GM12878 (cell line): ENCODE data around the gene IQSEC2. TPM values are rescaled to one million over a fixed set of nuclear protein-coding genes. Genes with fewer than 3 reads are reported as not detected.

Source experiments
- ATAC-seq: fragments of 200-7000 bp; cut with Tn5 transposase; 3 replicates; pipeline ENCODE4 v1.9.1; 2020; ENCODE audit warnings: mild to moderate bottlenecking, moderate library complexity
- BruUV-seq: library from RNA; stranded (reverse); fragments of 400-500 nt; replicated peaks from 2 replicates; lab custom pipeline; 2021; lab: Mats Ljungman, UMichigan
- CTCF ChIA-PET: fragments of 300-600 bp; sonication (Branson Sonifier 250); formaldehyde crosslinking; extraction: SDS; loops from one replicate; lab custom pipeline; 2021; ENCODE audit warnings: inconsistent platforms; lab: Yijun Ruan, JAX
- POLR2A ChIA-PET: fragments of 350-600 bp; formaldehyde crosslinking; extraction: SDS; loops from one replicate; lab custom pipeline; 2021; ENCODE audit warnings: inconsistent platforms; lab: Charles Lee
- RAD21 ChIA-PET: fragments of 300-600 bp; sonication (Branson Sonifier 250); formaldehyde crosslinking; loops from one replicate; lab custom pipeline; 2023; ENCODE audit warnings: antibody characterized with exemption; ENCODE audit not compliant: unreplicated experiment; lab: Charles Lee
- SMC1A ChIA-PET: fragments of 300-600 bp; sonication (Branson Sonifier 250); formaldehyde crosslinking; loops from one replicate; lab custom pipeline; 2023; ENCODE audit not compliant: unreplicated experiment, uncharacterized antibody; lab: Charles Lee
- DNase-seq: peaks from one replicate; pipeline ENCODE4 v3.0.0-alpha.2; 2011; ENCODE audit warnings: low read depth, low spot score
- FAIRE-seq: peaks from 3 replicates; lab custom pipeline; 2011; peaks lifted over from hg19 to GRCh38; lab: Jason Lieb, UNC
- H2AFZ ChIP-seq: 2 replicates; pipeline ENCODE4 v1.6.0; 2011; ENCODE audit warnings: low read depth, low read length, control low read depth; ENCODE audit not compliant: control insufficient read depth
- H3K27ac ChIP-seq: 2 replicates; pipeline ENCODE4 v1.5.1; 2011; ENCODE audit warnings: control low read depth; ENCODE audit not compliant: control insufficient read depth, insufficient read depth
- H3K27me3 ChIP-seq, 2 experiments: replicated peaks in 1 of 2; 2 replicates each; pipeline versions ENCODE4 v1.6.0 to v1.6.1; 2011; ENCODE audit warnings: low read length in 1 of 2; ENCODE audit not compliant: control insufficient read depth in 2 of 2, insufficient read depth in 2 of 2
- H3K36me3 ChIP-seq, 2 experiments: 2 replicates each; pipeline ENCODE4 v1.5.1; 2011; ENCODE audit warnings: low read length in 1 of 2; ENCODE audit not compliant: control insufficient read depth in 2 of 2, insufficient read depth in 2 of 2
- H3K4me1 ChIP-seq: 2 replicates; pipeline ENCODE4 v1.6.1; 2011; ENCODE audit warnings: mild to moderate bottlenecking, low read length, moderate library complexity, mixed read lengths; ENCODE audit not compliant: control insufficient read depth, insufficient read depth
- H3K4me2 ChIP-seq: 2 replicates; pipeline ENCODE4 v1.6.0; 2011; ENCODE audit warnings: control low read depth; ENCODE audit not compliant: control insufficient read depth, insufficient read depth
- H3K4me3 ChIP-seq: fragments of 200-600 bp; sonication (generic); 2 replicates; pipeline ENCODE4 v1.5.1; 2016
- H3K79me2 ChIP-seq: 2 replicates; pipeline ENCODE4 v1.6.0; 2011; ENCODE audit warnings: low read length; ENCODE audit not compliant: control insufficient read depth, insufficient read depth
- H3K9ac ChIP-seq: 2 replicates; pipeline ENCODE4 v1.8.0; 2011; ENCODE audit warnings: low read length, control low read depth, mixed read lengths; ENCODE audit not compliant: control insufficient read depth, insufficient read depth
- H3K9me3 ChIP-seq: replicated peaks from 3 replicates; pipeline ENCODE4 v1.5.1; 2011; ENCODE audit warnings: mild to moderate bottlenecking, low read length; ENCODE audit not compliant: control insufficient read depth, insufficient read depth
- H4K20me1 ChIP-seq: 2 replicates; pipeline ENCODE4 v1.6.0; 2011; ENCODE audit not compliant: control insufficient read depth, insufficient read depth
- BCL11A ChIP-seq: IDR thresholded peaks from 2 replicates; pipeline ENCODE4 v1.6.1; 2011; ENCODE audit warnings: low read depth, low read length
- CBX5 ChIP-seq: sonication (generic); IDR thresholded peaks from 2 replicates; pipeline ENCODE4 v1.6.1; 2016; ENCODE audit warnings: low read depth, moderate library complexity, mild to moderate bottlenecking, inconsistent platforms
- CREB1 ChIP-seq: IDR thresholded peaks from 2 replicates; pipeline ENCODE4 v1.6.1; 2012; ENCODE audit warnings: low read depth, mild to moderate bottlenecking, inconsistent platforms
- EGR1 ChIP-seq, 2 experiments: IDR thresholded peaks; 1 replicate in 1 of 2; 2 replicates in 1 of 2; pipeline ENCODE4 v1.6.1; 2011 to 2012; ENCODE audit warnings: low read depth in 2 of 2, low read length in 2 of 2, borderline replicate concordance in 1 of 2, mild to moderate bottlenecking in 1 of 2, moderate library complexity in 1 of 2
- NFIC ChIP-seq: IDR thresholded peaks from 2 replicates; pipeline ENCODE4 v1.6.1; 2012; ENCODE audit warnings: low read depth, mild to moderate bottlenecking, inconsistent platforms, low read length, moderate library complexity
- POU2F2 ChIP-seq: IDR thresholded peaks from 3 replicates; pipeline ENCODE4 v1.6.1; 2011; ENCODE audit warnings: low read depth, mild to moderate bottlenecking, low read length, borderline replicate concordance
- TCF3 ChIP-seq: IDR thresholded peaks from 2 replicates; pipeline ENCODE4 v1.6.1; 2012; ENCODE audit warnings: low read depth, mild to moderate bottlenecking, low read length, borderline replicate concordance; ENCODE audit not compliant: insufficient read depth
- ZZZ3 ChIP-seq: IDR thresholded peaks from 2 replicates; pipeline ENCODE4 v1.6.1; 2011; ENCODE audit warnings: low read depth; ENCODE audit not compliant: control insufficient read depth, insufficient read length
- WGBS: methylation state at CpG from one replicate; pipeline ENCODE4 v1.1.6; 2016; ENCODE audit warnings: low lambda C conversion rate; ENCODE audit not compliant: insufficient replicate concordance, insufficient coverage; ENCODE audit errors: missing lambda C conversion rate; 5-methylcytosine and 5-hydroxymethylcytosine counted together
- in situ Hi-C: fragments of 300-500 bp; cut with MboI; formaldehyde crosslinking; loops from 9 replicates; pipeline ENCODE4 v1.14.3; 2018; ENCODE audit warnings: mixed read lengths
- intact Hi-C: fragments of 100-400 bp; cut with micrococcal nuclease; formaldehyde crosslinking; loops from one replicate; pipeline ENCODE4 v1.14.2; 2022; ENCODE audit not compliant: unreplicated experiment
- polyA plus RNA-seq, 11 experiments: library from polyadenylated mRNA; depleted of rRNA in 4 of 11; unstranded in 6 of 11; stranded (reverse) in 5 of 11; fragments of >200 nt; fragmentation: Nextera tagmentation in 4 of 11; fragmentation: Illumina TruSeq in 1 of 11; extraction: Ambion mirVana in 4 of 11; extraction: Trizol in 1 of 11; gene quantifications; 1 replicate in 1 of 11; 2 replicates in 10 of 11; pipeline versions ENCODE4 v1.2.1 to v1.2.3, GENCODE V29; 2011 to 2016; ENCODE audit warnings: inconsistent platforms in 2 of 11, missing spikeins in 2 of 11, low read depth in 1 of 11
- total RNA-seq, 4 experiments: library from RNA; depleted of rRNA in 3 of 4; stranded (reverse); fragments of >200 nt in 3 of 4; fragmentation: Illumina TruSeq in 1 of 4; extraction: Trizol in 1 of 4; gene quantifications; 2 replicates each; pipeline versions ENCODE4 v1.2.1 to v1.2.3, GENCODE V29; 2013 to 2021
- TF ChIP-seq, protein P1 (sequence below): fragments of 450-650 bp; IDR thresholded peaks from 2 replicates; pipeline ENCODE4 v1.6.1; 2016; ENCODE audit warnings: mild to moderate bottlenecking
- TF ChIP-seq, protein P2 (sequence below): IDR thresholded peaks from 2 replicates; pipeline ENCODE4 v1.6.1; 2012; ENCODE audit warnings: low read depth, low read length, improper control_type of control experiment
- TF ChIP-seq, protein P3 (sequence below): IDR thresholded peaks from 2 replicates; pipeline ENCODE4 v1.6.1; 2011; ENCODE audit warnings: low read depth, low read length, improper control_type of control experiment, borderline replicate concordance
- TF ChIP-seq, protein P4 (sequence below): IDR thresholded peaks from 2 replicates; pipeline ENCODE4 v1.6.1; 2011; ENCODE audit warnings: low read depth, mild to moderate bottlenecking, low read length, moderate library complexity, borderline replicate concordance; ENCODE audit errors: extremely low read depth

IQSEC2 gene
- total and polyA plus RNA-seq, 10 of the 15 experiments (the other 5 are each of a cell fraction or from before 2014, with no cell fraction given), result 0.01 to 0.23 (median 0.04) TPM; not detected in 3

DNA sequence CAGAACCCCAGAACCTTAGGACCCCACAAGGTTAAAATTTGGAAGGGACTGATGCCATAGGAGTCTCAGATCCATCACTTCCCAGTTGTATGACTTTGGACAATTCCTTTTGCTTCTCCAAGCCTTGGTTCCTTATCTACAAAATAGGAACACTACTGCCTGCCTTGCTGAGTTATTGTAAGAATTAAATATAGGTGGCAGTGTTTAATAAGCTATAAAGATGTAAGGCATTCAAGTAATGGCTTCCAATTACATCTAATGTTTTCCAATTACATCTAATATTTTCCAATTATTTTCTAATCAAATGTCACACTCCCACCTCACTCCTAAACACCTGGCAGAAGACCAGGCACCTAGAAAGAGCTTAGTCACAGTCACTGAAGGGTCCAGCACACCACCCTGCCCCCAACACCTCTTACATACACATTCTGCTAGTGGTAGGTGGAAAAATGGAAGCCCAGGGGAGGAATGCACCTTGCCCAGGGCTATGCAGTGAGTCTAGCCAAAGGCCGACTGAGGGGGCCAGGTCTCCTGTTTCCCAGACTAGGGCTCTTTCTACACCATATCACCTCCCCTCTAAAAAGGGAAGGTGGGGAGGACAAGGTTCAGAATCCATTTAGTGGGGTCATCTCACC is 31.9 kb downstream of the IQSEC2 start:
- no peak overlapping the region for H3K27ac ChIP-seq
- in situ Hi-C loops (no loop called here), intact Hi-C loops (no loop called here)
- no peak overlapping the region for H3K9ac ChIP-seq
- no peaks in the 10 kb centered on the region for H4K20me1 ChIP-seq
- H3K36me3 ChIP-seq, result no peaks in the 10 kb centered on the region
- no TSS peak for BruUV-seq
- POLR2A ChIA-PET, result interaction anchor here (0.6 kb wide), 1 partner anchor 91 kb away, joined by 4 read pairs; no protein-coding TSS in a partner anchor
- H3K4me3 ChIP-seq, result no peak overlapping the region
- FAIRE-seq (no peak), ATAC-seq (no peak), DNase-seq (no peak)
- no peaks in the 10 kb centered on the region; a peak in 1 of 4 replicates for H3K27me3 ChIP-seq
- no peaks in the 10 kb centered on the region for H3K79me2 ChIP-seq
- no peaks in the 10 kb centered on the region for H3K9me3 ChIP-seq
- no peak overlapping the region for H2AFZ ChIP-seq
- WGBS, result 44% methylated on average over 1 of the region's 1 CpG
- no peaks in the 10 kb centered on the region for H3K4me1 ChIP-seq
- CTCF ChIA-PET, result no interaction called here
- SMC1A ChIA-PET, result interaction anchor here (0.6 kb wide), 1 partner anchor 480 kb away, joined by 3 read pairs; no protein-coding TSS in a partner anchor
- no peak overlapping the region for H3K4me2 ChIP-seq
- TF ChIP-seq, protein P1, sequence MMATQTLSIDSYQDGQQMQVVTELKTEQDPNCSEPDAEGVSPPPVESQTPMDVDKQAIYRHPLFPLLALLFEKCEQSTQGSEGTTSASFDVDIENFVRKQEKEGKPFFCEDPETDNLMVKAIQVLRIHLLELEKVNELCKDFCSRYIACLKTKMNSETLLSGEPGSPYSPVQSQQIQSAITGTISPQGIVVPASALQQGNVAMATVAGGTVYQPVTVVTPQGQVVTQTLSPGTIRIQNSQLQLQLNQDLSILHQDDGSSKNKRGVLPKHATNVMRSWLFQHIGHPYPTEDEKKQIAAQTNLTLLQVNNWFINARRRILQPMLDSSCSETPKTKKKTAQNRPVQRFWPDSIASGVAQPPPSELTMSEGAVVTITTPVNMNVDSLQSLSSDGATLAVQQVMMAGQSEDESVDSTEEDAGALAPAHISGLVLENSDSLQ, result no peak
- RAD21 ChIA-PET, result no interaction called here

DNA sequence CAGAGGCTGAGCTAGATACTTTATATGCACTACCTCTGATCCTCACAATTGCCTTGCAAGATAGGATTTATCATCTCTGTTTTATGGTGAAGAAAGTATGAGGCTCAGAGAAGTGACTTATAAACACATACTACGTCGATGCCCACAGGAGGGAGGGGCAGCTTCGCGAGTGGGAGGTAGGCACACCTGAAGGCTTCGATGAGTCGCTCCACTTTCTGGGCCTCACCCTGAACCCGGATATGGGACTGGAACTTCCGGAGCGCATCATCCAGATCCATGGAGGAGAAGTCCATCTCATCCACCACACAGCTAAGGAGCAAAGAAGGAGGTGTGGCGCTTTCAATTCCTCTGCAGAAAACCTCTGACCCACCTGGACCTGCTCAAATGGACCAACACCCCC is 33.5 kb downstream of the IQSEC2 start:
- CTCF ChIA-PET, result interaction anchor here (0.6 to 1.3 kb wide), 2 partner anchors 46 to 71 kb away, joined by 3 to 4 read pairs; no protein-coding TSS in a partner anchor
- Histone ChIP-seq H3K4me2 (no peak overlapping the region), H3K79me2 (no peaks in the 10 kb centered on the region), H2AFZ (no peak overlapping the region), H3K36me3 (no peaks in the 10 kb centered on the region), H4K20me1 (no peaks in the 10 kb centered on the region), H3K9ac (no peak overlapping the region), H3K27ac (no peak overlapping the region), H3K4me3 (no peak overlapping the region), H3K9me3 (no peaks in the 10 kb centered on the region), H3K27me3 (no peaks in the 10 kb centered on the region; a peak in 1 of 4 replicates), H3K4me1 (no peaks in the 10 kb centered on the region)
- intact Hi-C loops (no loop called here), in situ Hi-C loops (no loop called here)
- SMC1A ChIA-PET, result no interaction called here
- ATAC-seq (no peak), DNase-seq (no peak), FAIRE-seq (no peak)
- POLR2A ChIA-PET, result no interaction called here
- WGBS, result 54% methylated on average over 10 of the region's 10 CpGs
- RAD21 ChIA-PET, result no interaction called here
- no TSS peak for BruUV-seq
- TF ChIP-seq CREB1 (no peak), NFIC (no peak), ZZZ3 (no peak), BCL11A (no peak), EGR1 (IDR thresholded peaks at IDR 0.05; ENCODE audit: borderline replicate concordance in 1 of 2, low read depth in 2 of 2, low read length in 2 of 2) (no peak), TCF3 (no peak), CBX5 (no peak), POU2F2 (no peak)
- TF ChIP-seq, protein P2, sequence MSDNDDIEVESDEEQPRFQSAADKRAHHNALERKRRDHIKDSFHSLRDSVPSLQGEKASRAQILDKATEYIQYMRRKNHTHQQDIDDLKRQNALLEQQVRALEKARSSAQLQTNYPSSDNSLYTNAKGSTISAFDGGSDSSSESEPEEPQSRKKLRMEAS, result no peak
- TF ChIP-seq, protein P3, sequence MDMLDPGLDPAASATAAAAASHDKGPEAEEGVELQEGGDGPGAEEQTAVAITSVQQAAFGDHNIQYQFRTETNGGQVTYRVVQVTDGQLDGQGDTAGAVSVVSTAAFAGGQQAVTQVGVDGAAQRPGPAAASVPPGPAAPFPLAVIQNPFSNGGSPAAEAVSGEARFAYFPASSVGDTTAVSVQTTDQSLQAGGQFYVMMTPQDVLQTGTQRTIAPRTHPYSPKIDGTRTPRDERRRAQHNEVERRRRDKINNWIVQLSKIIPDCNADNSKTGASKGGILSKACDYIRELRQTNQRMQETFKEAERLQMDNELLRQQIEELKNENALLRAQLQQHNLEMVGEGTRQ, result no peak
- TF ChIP-seq, protein P4, sequence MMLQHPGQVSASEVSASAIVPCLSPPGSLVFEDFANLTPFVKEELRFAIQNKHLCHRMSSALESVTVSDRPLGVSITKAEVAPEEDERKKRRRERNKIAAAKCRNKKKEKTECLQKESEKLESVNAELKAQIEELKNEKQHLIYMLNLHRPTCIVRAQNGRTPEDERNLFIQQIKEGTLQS, result no peak
